Fibroblast of lung (primary cell): ENCODE results near the gene NTN4. TPM values are rescaled to one million over a fixed set of nuclear protein-coding genes. Genes with fewer than 3 reads are reported as not detected.

ENCODE experiments used
- DNase-seq, 2 donors: peaks; one replicate each; pipeline versions ENCODE4 v3.0.0 to v3.0.0-alpha.2; 2010; ENCODE audit warnings: low read depth in 2 of 2
- H2AFZ ChIP-seq: 2 replicates; pipeline ENCODE4 v1.5.1; 2012; ENCODE audit warnings: low read length, control low read depth, inconsistent platforms
- H3K27ac ChIP-seq: 2 replicates; pipeline ENCODE4 v1.5.1; 2011; ENCODE audit warnings: low read length, control low read depth; ENCODE audit not compliant: insufficient read depth
- H3K27me3 ChIP-seq: 2 replicates; pipeline ENCODE4 v1.5.1; 2011; ENCODE audit warnings: mild to moderate bottlenecking, low read length; ENCODE audit not compliant: control insufficient read depth, insufficient read depth
- H3K36me3 ChIP-seq: 2 replicates; pipeline ENCODE4 v1.5.1; 2011; ENCODE audit warnings: low read length; ENCODE audit not compliant: control insufficient read depth, insufficient read depth
- H3K4me1 ChIP-seq: 2 replicates; pipeline ENCODE4 v1.5.1; 2011; ENCODE audit warnings: low read length; ENCODE audit not compliant: control insufficient read depth, insufficient read depth; ENCODE audit errors: extremely low read depth
- H3K4me2 ChIP-seq: 2 replicates; pipeline ENCODE4 v1.5.1; 2011; ENCODE audit warnings: low read length, control low read depth; ENCODE audit not compliant: insufficient read depth; ENCODE audit errors: extremely low read depth
- H3K4me3 ChIP-seq, 4 experiments: fragments of 200-600 bp in 1 of 4; sonication (generic) in 1 of 4; replicated peaks in 1 of 4; 2 replicates each; pipeline ENCODE4 v1.5.1; 2011 to 2016; ENCODE audit warnings: low read length in 4 of 4, low read depth in 3 of 4, mild to moderate bottlenecking in 3 of 4, control low read depth in 2 of 4, inconsistent platforms in 1 of 4, mixed read lengths in 1 of 4; ENCODE audit not compliant: insufficient read depth in 1 of 4; ENCODE audit errors: control extremely low read depth in 1 of 4
- H3K79me2 ChIP-seq: 2 replicates; pipeline ENCODE4 v1.5.1; 2012; ENCODE audit warnings: mild to moderate bottlenecking, low read length, inconsistent platforms; ENCODE audit not compliant: control insufficient read depth, insufficient read depth
- H3K9ac ChIP-seq: 2 replicates; pipeline ENCODE4 v1.5.1; 2011; ENCODE audit warnings: mild to moderate bottlenecking, low read length, control low read depth; ENCODE audit not compliant: insufficient read depth
- H3K9me3 ChIP-seq: 2 replicates; pipeline ENCODE4 v1.5.1; 2012; ENCODE audit warnings: low read depth, low read length; ENCODE audit not compliant: control insufficient read depth, insufficient read depth
- H4K20me1 ChIP-seq: 2 replicates; pipeline ENCODE4 v1.5.1; 2011; ENCODE audit warnings: low read length; ENCODE audit not compliant: control insufficient read depth, insufficient read depth; ENCODE audit errors: extremely low read depth
- CTCF ChIP-seq, 2 donors: IDR thresholded peaks in 1 of 2; conservative IDR thresholded peaks in 1 of 2; 1 replicate in 1 of 2; 2 replicates in 1 of 2; pipeline ENCODE4 v1.5.1; 2011 to 2012; ENCODE audit warnings: low read length in 2 of 2, control low read depth in 1 of 2, inconsistent platforms in 1 of 2, low read depth in 1 of 2, mild to moderate bottlenecking in 1 of 2
- EZH2 ChIP-seq: IDR thresholded peaks from 2 replicates; pipeline ENCODE4 v1.5.1; 2012; ENCODE audit warnings: low read length, control low read depth, mild to moderate bottlenecking; ENCODE audit errors: missing control alignments
- polyA plus RNA-seq, 2 donors: library from polyadenylated mRNA; depleted of rRNA in 1 of 2; stranded (reverse) in 1 of 2; unstranded in 1 of 2; fragments of >200 nt; gene quantifications; 2 replicates each; pipeline ENCODE4 v1.2.1, GENCODE V29; 2011 to 2012; ENCODE audit warnings: missing spikeins in 1 of 2
- total RNA-seq: library from RNA; depleted of rRNA; stranded (reverse); fragments of >200 nt; gene quantifications from 2 replicates; pipeline ENCODE4 v1.2.1, GENCODE V29; 2014

NTN4 gene
- total and polyA plus RNA-seq, 2 donors (not counting 1 experiment from before 2014, with no cell fraction given) = 28.6 to 170 TPM

DNA sequence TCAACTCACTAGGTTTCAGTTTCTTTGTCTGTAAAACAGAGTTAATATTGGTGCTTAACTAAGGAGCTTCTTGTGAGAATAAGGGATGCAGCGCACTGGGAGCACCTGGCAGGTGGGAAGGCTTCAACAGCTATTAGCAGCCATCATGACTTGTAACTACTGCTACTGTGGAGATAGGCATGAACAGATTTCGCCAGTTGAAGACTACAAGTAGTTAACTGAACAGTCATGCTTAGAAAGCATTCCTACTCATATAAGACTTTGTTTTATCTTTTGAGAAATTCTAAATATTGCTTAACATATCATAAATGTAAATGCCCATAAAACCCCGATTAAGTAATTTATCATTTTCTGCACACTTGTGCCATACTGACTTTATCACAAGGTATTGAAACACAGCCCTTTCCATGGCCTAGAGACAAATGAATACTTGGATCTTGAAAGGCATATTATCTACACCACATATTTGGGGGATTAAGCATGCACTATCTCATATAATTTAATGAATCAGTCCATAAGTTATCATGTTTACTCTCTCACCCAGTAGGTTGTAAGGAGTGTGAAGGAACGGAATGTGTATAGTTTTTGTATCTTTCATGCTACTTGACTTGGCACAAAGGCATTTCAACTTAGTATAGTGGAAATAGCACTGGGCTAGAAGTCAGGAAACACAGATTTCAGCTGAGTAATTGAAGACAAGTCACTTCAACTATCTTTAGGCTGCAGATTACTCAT, 16.1 kb downstream of the NTN4 start:
- Histone ChIP-seq H3K79me2 (no peaks in the 10 kb centered on the region), H3K4me2 (no peak overlapping the region), H3K4me1 (no peaks in the 10 kb centered on the region), H3K27ac (no peak overlapping the region), H3K27me3 (no peaks in the 10 kb centered on the region), H2AFZ (no peak overlapping the region), H3K9me3 (no peaks in the 10 kb centered on the region), H4K20me1 (no peaks in the 10 kb centered on the region), H3K9ac (no peak overlapping the region), H3K4me3 (no peak overlapping the region), H3K36me3 (no peaks in the 10 kb centered on the region)
- DNase-seq = peak in 1 of 2 donors; percentile 86
- TF ChIP-seq EZH2 (no peak), CTCF (conservative IDR thresholded peaks at IDR 0.05 in 1 of 2, IDR thresholded peaks at IDR 0.05 in 1 of 2; ENCODE audit: low read depth in 1 of 2, low read length in 2 of 2) (no peak)

DNA sequence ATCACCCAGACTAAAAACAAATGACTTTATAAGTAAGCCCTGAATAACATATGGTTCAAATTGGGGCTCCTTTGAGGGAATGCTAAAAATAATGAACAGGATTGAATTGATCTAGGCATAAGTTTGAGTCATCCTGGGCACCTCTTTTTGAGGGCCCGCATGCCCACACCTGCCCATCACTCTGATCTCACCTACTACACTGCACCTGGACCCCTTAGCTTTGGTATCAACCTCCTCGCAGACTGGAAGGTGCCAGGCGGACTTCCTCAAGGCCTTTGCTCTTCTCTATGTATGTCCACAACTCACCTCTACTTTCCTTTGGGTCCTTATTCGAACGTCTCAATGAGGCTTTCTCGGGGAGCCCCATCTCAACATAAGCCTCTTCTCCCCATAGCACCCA, 17.2 kb downstream of the NTN4 start:
- H3K4me2 ChIP-seq = no peak overlapping the region
- no peak overlapping the region for H3K4me3 ChIP-seq
- H3K4me1 ChIP-seq = no peaks in the 10 kb centered on the region
- H3K9me3 ChIP-seq = no peaks in the 10 kb centered on the region
- H3K27me3 ChIP-seq = no peaks in the 10 kb centered on the region
- H2AFZ ChIP-seq = no peak overlapping the region
- no peaks in the 10 kb centered on the region for H3K79me2 ChIP-seq
- no peak overlapping the region for H3K27ac ChIP-seq
- no peak for DNase-seq
- TF ChIP-seq EZH2 (no peak), CTCF (conservative IDR thresholded peaks at IDR 0.05 in 1 of 2, IDR thresholded peaks at IDR 0.05 in 1 of 2; ENCODE audit: low read depth in 1 of 2, low read length in 2 of 2) (no peak)
- H3K36me3 ChIP-seq = no peaks in the 10 kb centered on the region
- no peak overlapping the region for H3K9ac ChIP-seq
- no peaks in the 10 kb centered on the region for H4K20me1 ChIP-seq

DNA sequence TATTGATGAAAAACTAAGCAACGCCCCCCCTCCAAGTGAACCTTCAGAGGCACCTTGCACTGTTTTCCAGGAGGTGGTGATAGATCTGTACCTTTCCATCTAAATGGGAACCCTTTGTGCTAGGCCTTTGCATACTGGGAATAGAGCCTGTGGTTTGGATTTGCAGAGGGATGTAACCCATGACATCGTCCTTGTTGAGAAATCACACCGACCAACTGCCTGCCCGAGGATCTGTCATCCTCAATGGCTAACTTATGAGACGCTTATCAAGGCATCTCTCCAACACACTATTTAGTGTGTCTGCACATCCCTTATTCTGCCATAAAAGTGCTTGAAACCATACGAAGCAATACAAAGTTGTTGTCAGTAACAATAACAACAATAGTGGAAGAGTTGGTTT, 22.9 kb downstream of the NTN4 start:
- Histone ChIP-seq H3K27me3 (no peaks in the 10 kb centered on the region), H2AFZ (no peak overlapping the region), H3K79me2 (no peaks in the 10 kb centered on the region), H3K27ac (no peak overlapping the region), H3K4me3 (no peak overlapping the region), H3K9me3 (no peaks in the 10 kb centered on the region), H4K20me1 (no peaks in the 10 kb centered on the region), H3K9ac (no peak overlapping the region), H3K36me3 (no peaks in the 10 kb centered on the region), H3K4me1 (peaks cover 2% of the 10 kb centered on the region), H3K4me2 (no peak overlapping the region)
- peak in 1 of 2 donors; percentile 49 for DNase-seq
- TF ChIP-seq EZH2 (no peak), CTCF (conservative IDR thresholded peaks at IDR 0.05 in 1 of 2, IDR thresholded peaks at IDR 0.05 in 1 of 2; ENCODE audit: low read depth in 1 of 2, low read length in 2 of 2) (no peak)
